HG03457 (cell line): ENCODE results near the gene PRRT1.
"Not testable (repeated sequence)": the region's sequence is repeated elsewhere in the genome, so short reads cannot be mapped to it uniquely, and the experiment has no call there.

ENCODE experiments used
- ATAC-seq: cut with Tn5 transposase; IDR thresholded peaks from one replicate; pipeline ENCODE4 v1.9.1; 2021; ENCODE audit warnings: moderate number of reproducible peaks; ENCODE audit not compliant: unreplicated experiment

The PRRT1 gene

GRCh38 chr6:32105433-32105832 lies 46.3 kb downstream of the PRRT1 start:
- ATAC-seq = no peak

- ATAC-seq = no peak
Observed at GRCh38 chr6:32102255-32102654, 49.5 kb downstream of the PRRT1 start.

- not testable (repeated sequence) for ATAC-seq
Observed at GRCh38 chr6:32100251-32100650, 51.5 kb downstream of the PRRT1 start.
